HG02798 (cell line): ENCODE data around the gene GDI1.
"Not testable (repeated sequence)": the region's sequence is repeated elsewhere in the genome, so short reads cannot be mapped to it uniquely, and the experiment has no call there.

Source experiments
- ATAC-seq: cut with Tn5 transposase; IDR thresholded peaks from one replicate; pipeline ENCODE4 v1.9.1; 2021; ENCODE audit warnings: mild to moderate bottlenecking; ENCODE audit not compliant: unreplicated experiment, poor library complexity

GDI1 gene

GRCh38 chrX:154436983-154437752 is at the start of gene GDI1:
Gene GDI1, plus strand, starts transcription at chrX:154437154. Its CDS starts 101 bp downstream, at chrX:154437255.
- peak; percentile 61 for ATAC-seq

- peak; percentile 27 for ATAC-seq
Measured at GRCh38 chrX:154388094-154388493, 48.9 kb upstream of the GDI1 start.

- ATAC-seq, result peak; percentile 19
Measured at GRCh38 chrX:154388649-154389048, 48.3 kb upstream of the GDI1 start.

GRCh38 chrX:154389812-154390747 is 46.9 kb upstream of the GDI1 start:
- peak; percentile 77 for ATAC-seq

GRCh38 chrX:154396363-154396762 is 40.6 kb upstream of the GDI1 start:
- ATAC-seq, result not testable (repeated sequence)

GRCh38 chrX:154396973-154397887 is 39.7 kb upstream of the GDI1 start:
- peak; percentile 60 for ATAC-seq

- ATAC-seq, result peak; percentile 81
Measured at GRCh38 chrX:154397888-154398667, 38.9 kb upstream of the GDI1 start, which contains the start of gene RPL10. Gene RPL10, plus strand, starts transcription at chrX:154398377. Its CDS starts 143 bp downstream, at chrX:154398520.

- peak; percentile 31 for ATAC-seq
Measured at GRCh38 chrX:154398668-154399526, 38.1 kb upstream of the GDI1 start.

GRCh38 chrX:154399527-154400368 is 37.2 kb upstream of the GDI1 start:
- no peak for ATAC-seq

- not testable (repeated sequence) for ATAC-seq
Measured at GRCh38 chrX:154400369-154400817, 36.6 kb upstream of the GDI1 start.

- ATAC-seq, result no peak
Measured at GRCh38 chrX:154401045-154401799, 35.7 kb upstream of the GDI1 start.

- no peak for ATAC-seq
Measured at GRCh38 chrX:154401918-154402621, 34.9 kb upstream of the GDI1 start.

GRCh38 chrX:154402622-154403127 is 34.3 kb upstream of the GDI1 start:
- no peak for ATAC-seq

- no peak for ATAC-seq
Measured at GRCh38 chrX:154403192-154403591, 33.8 kb upstream of the GDI1 start.

- no peak for ATAC-seq
Measured at GRCh38 chrX:154403858-154404257, 33.1 kb upstream of the GDI1 start.
